H1 (cell line): ENCODE data around the gene NKD2. TPM values are rescaled to one million over a fixed set of nuclear protein-coding genes. Genes with fewer than 3 reads are reported as not detected.

Experiments used
- CTCF ChIA-PET: fragments of 300-600 bp; sonication (Branson Sonifier 250); formaldehyde crosslinking; loops from one replicate; lab custom pipeline; 2021; ENCODE audit not compliant: partially characterized antibody; lab: Charles Lee
- POLR2A ChIA-PET: fragments of 300-600 bp; sonication (Branson Sonifier 250); formaldehyde crosslinking; loops from one replicate; lab custom pipeline; 2021; ENCODE audit warnings: inconsistent platforms; ENCODE audit not compliant: partially characterized antibody; lab: Charles Lee
- DNase-seq, 2 experiments: peaks; one replicate each; pipeline versions ENCODE4 v3.0.0 to v3.0.0-alpha.2; 2010 to 2022; ENCODE audit warnings: low spot score in 2 of 2, low read depth in 1 of 2, mixed read lengths in 1 of 2
- FAIRE-seq: peaks from 2 replicates; lab custom pipeline; 2011; peaks lifted over from hg19 to GRCh38; lab: Jason Lieb, UNC
- H2AFZ ChIP-seq: 2 replicates; pipeline ENCODE4 v1.8.1; 2012; ENCODE audit warnings: low read length, inconsistent platforms
- H2AK5ac ChIP-seq: 2 replicates; pipeline ENCODE4 v1.6.1; 2013; ENCODE audit warnings: low read depth, low read length
- H2BK120ac ChIP-seq: replicated peaks from 2 replicates; pipeline ENCODE3; 2013; ENCODE audit warnings: low read depth, low read length, inconsistent platforms
- H2BK12ac ChIP-seq: 2 replicates; pipeline ENCODE4 v1.6.1; 2013; ENCODE audit warnings: low read depth, low read length
- H2BK15ac ChIP-seq: 2 replicates; pipeline ENCODE4 v1.6.1; 2013; ENCODE audit warnings: low read length
- H2BK20ac ChIP-seq: 2 replicates; pipeline ENCODE4 v1.6.1; 2013; ENCODE audit warnings: low read length
- H2BK5ac ChIP-seq: 2 replicates; pipeline ENCODE4 v1.6.1; 2013; ENCODE audit warnings: low read depth, low read length
- H3K14ac ChIP-seq: 2 replicates; pipeline ENCODE4 v1.6.1; 2013; ENCODE audit warnings: inconsistent platforms; ENCODE audit not compliant: insufficient read length
- H3K18ac ChIP-seq: 2 replicates; pipeline ENCODE4 v1.6.1; 2013; ENCODE audit warnings: low read length; ENCODE audit errors: extremely low read depth
- H3K23ac ChIP-seq: 2 replicates; pipeline ENCODE4 v1.6.1; 2013; ENCODE audit warnings: inconsistent platforms; ENCODE audit not compliant: insufficient read length
- H3K23me2 ChIP-seq: 2 replicates; pipeline ENCODE4 v1.6.1; 2013; ENCODE audit warnings: low read depth, low read length
- H3K27ac ChIP-seq: 2 replicates; pipeline ENCODE4 v1.6.1; 2011; ENCODE audit warnings: low read depth, low read length, inconsistent platforms
- H3K27me3 ChIP-seq, 4 experiments: replicated peaks in 1 of 4; 1 replicate in 1 of 4; 2 replicates in 3 of 4; pipeline versions ENCODE4 v1.6.1 to v1.8.1; 2011 to 2013; ENCODE audit warnings: low read length in 3 of 4, mild to moderate bottlenecking in 3 of 4, inconsistent platforms in 2 of 4, mixed read lengths in 2 of 4, moderate library complexity in 1 of 4; ENCODE audit not compliant: control insufficient read depth in 3 of 4, insufficient read depth in 3 of 4; ENCODE audit errors: extremely low read depth in 1 of 4
- H3K36me3 ChIP-seq, 4 experiments: 2 replicates each; pipeline versions ENCODE4 v1.6.1 to v1.8.1; 2011 to 2013; ENCODE audit warnings: mild to moderate bottlenecking in 4 of 4, low read length in 3 of 4, moderate library complexity in 2 of 4, control low read depth in 1 of 4, inconsistent platforms in 1 of 4; ENCODE audit not compliant: insufficient read depth in 4 of 4, control insufficient read depth in 2 of 4
- H3K4ac ChIP-seq: replicated peaks from 2 replicates; pipeline ENCODE3; 2013; ENCODE audit warnings: low read length, low read depth, mixed read lengths, inconsistent platforms; ENCODE audit not compliant: insufficient read length
- H3K4me1 ChIP-seq, 4 experiments: replicated peaks in 1 of 4; 1 replicate in 1 of 4; 2 replicates in 3 of 4; pipeline versions ENCODE4 v1.6.1 to v1.8.1; 2011 to 2013; ENCODE audit warnings: low read length in 3 of 4, inconsistent platforms in 2 of 4, mixed read lengths in 1 of 4; ENCODE audit not compliant: insufficient read depth in 4 of 4, control insufficient read depth in 3 of 4
- H3K4me2 ChIP-seq, 2 experiments: 2 replicates each; pipeline versions ENCODE4 v1.6.1 to v1.8.1; 2011 to 2013; ENCODE audit warnings: low read depth in 2 of 2, low read length in 2 of 2, control low read depth in 1 of 2, inconsistent platforms in 1 of 2, mild to moderate bottlenecking in 1 of 2; ENCODE audit not compliant: insufficient read depth in 1 of 2
- H3K4me3 ChIP-seq, 4 experiments: fragments of 200-600, 300-600 bp in 1 of 4; sonication (generic), shearing (Covaris generic), sonication (Bioruptor Twin) in 1 of 4; 2 replicates each; pipeline versions ENCODE4 v1.5.1 to v1.8.1; 2011 to 2016; ENCODE audit warnings: low read length in 4 of 4, low read depth in 3 of 4, control low read depth in 2 of 4, inconsistent platforms in 2 of 4, mild to moderate bottlenecking in 2 of 4, mixed read lengths in 1 of 4, moderate library complexity in 1 of 4; ENCODE audit not compliant: insufficient read depth in 2 of 4; ENCODE audit errors: extremely low read depth in 1 of 4
- H3K56ac ChIP-seq: replicated peaks from 2 replicates; pipeline ENCODE3; 2013; ENCODE audit warnings: low read depth, mild to moderate bottlenecking, mixed read lengths, low read length, inconsistent platforms; ENCODE audit not compliant: insufficient read length
- H3K79me1 ChIP-seq: 2 replicates; pipeline ENCODE4 v1.6.1; 2013; ENCODE audit warnings: low read depth, low read length, control low read depth
- H3K79me2 ChIP-seq, 2 experiments: 2 replicates each; pipeline versions ENCODE4 v1.6.1 to v1.8.1; 2012 to 2013; ENCODE audit warnings: low read length in 2 of 2, mild to moderate bottlenecking in 2 of 2, inconsistent platforms in 1 of 2; ENCODE audit not compliant: insufficient read depth in 2 of 2, control insufficient read depth in 1 of 2
- H3K9ac ChIP-seq, 4 experiments: replicated peaks in 1 of 4; 1 replicate in 1 of 4; 2 replicates in 3 of 4; pipeline versions ENCODE4 v1.6.1 to v1.8.1; 2011 to 2013; ENCODE audit warnings: low read depth in 3 of 4, low read length in 3 of 4, control low read depth in 2 of 4, mild to moderate bottlenecking in 2 of 4, moderate library complexity in 2 of 4, inconsistent platforms in 1 of 4; ENCODE audit errors: extremely low read depth in 1 of 4
- H3K9me3 ChIP-seq, 2 experiments: 2 replicates each; pipeline versions ENCODE4 v1.6.1 to v1.8.1; 2012 to 2013; ENCODE audit warnings: mild to moderate bottlenecking in 2 of 2, moderate library complexity in 2 of 2, control low read depth in 1 of 2, inconsistent platforms in 1 of 2, low read depth in 1 of 2, low read length in 1 of 2, mixed read lengths in 1 of 2; ENCODE audit not compliant: insufficient read depth in 2 of 2
- H4K20me1 ChIP-seq, 2 experiments: replicated peaks in 1 of 2; 2 replicates each; pipeline versions ENCODE3 to v1.8.1; 2011 to 2013; ENCODE audit warnings: inconsistent platforms in 2 of 2, low read length in 2 of 2, mild to moderate bottlenecking in 1 of 2; ENCODE audit not compliant: insufficient read depth in 2 of 2, control insufficient read depth in 1 of 2
- H4K5ac ChIP-seq: 2 replicates; pipeline ENCODE4 v1.6.1; 2013; ENCODE audit warnings: low read length, low read depth, mixed read lengths, inconsistent platforms; ENCODE audit not compliant: insufficient read length
- H4K8ac ChIP-seq: 2 replicates; pipeline ENCODE4 v1.8.0; 2013; ENCODE audit warnings: mild to moderate bottlenecking, moderate library complexity, low read length, inconsistent platforms; ENCODE audit not compliant: insufficient read depth; ENCODE audit errors: extremely low read depth
- H4K91ac ChIP-seq: replicated peaks from 2 replicates; pipeline ENCODE3; 2013; ENCODE audit warnings: low read length, mixed read lengths, inconsistent platforms; ENCODE audit not compliant: insufficient read length
- BACH1 ChIP-seq: IDR thresholded peaks from 2 replicates; pipeline ENCODE4 v1.6.1; 2012; ENCODE audit warnings: low read length, improper control_type of control experiment
- BCL11A ChIP-seq, 2 experiments: IDR thresholded peaks; one replicate each; pipeline ENCODE4 v1.6.1; 2011; ENCODE audit warnings: low read depth in 2 of 2, low read length in 2 of 2, mild to moderate bottlenecking in 2 of 2
- CBX8 ChIP-seq: fragments of 300-800, 300-1000 bp; sonication (generic); IDR thresholded peaks from 2 replicates; pipeline ENCODE4 v1.7.1; 2016; ENCODE audit warnings: low read depth, low read length, borderline replicate concordance
- EGR1 ChIP-seq: IDR thresholded peaks from 2 replicates; pipeline ENCODE4 v1.6.1; 2011; ENCODE audit warnings: low read depth, low read length, borderline replicate concordance
- EZH2 ChIP-seq: fragments of 200-600 bp; sonication (generic); IDR thresholded peaks from 2 replicates; pipeline ENCODE4 v1.7.1; 2012; ENCODE audit warnings: low read depth, mild to moderate bottlenecking, moderate library complexity, low read length, inconsistent platforms; ENCODE audit not compliant: severe bottlenecking
- POLR2A ChIP-seq, 2 experiments: IDR thresholded peaks; 1 replicate in 1 of 2; 2 replicates in 1 of 2; pipeline ENCODE4 v1.6.1; 2011; ENCODE audit warnings: low read depth in 2 of 2, low read length in 2 of 2, mild to moderate bottlenecking in 2 of 2; ENCODE audit errors: control extremely low read depth in 1 of 2
- SIX5 ChIP-seq: IDR thresholded peaks from 2 replicates; pipeline ENCODE4 v1.6.1; 2011; ENCODE audit warnings: mild to moderate bottlenecking, low read depth, low read length
- TEAD4 ChIP-seq: IDR thresholded peaks from 2 replicates; pipeline ENCODE4 v1.6.1; 2012; ENCODE audit warnings: low read depth, low read length, inconsistent platforms, mixed read lengths
- ZNF274 ChIP-seq: IDR thresholded peaks from 2 replicates; pipeline ENCODE4 v1.7.0; 2012; ENCODE audit warnings: low read length, borderline replicate concordance; ENCODE audit errors: extremely low read depth
- WGBS, 2 experiments: shearing (Covaris generic) in 1 of 2; methylation state at CpG; one replicate each; pipeline versions ENCODE4 v1.1.6 to v1.1.7; 2013 to 2015; ENCODE audit warnings: low lambda C conversion rate in 2 of 2, mixed read lengths in 2 of 2, inconsistent platforms in 1 of 2, low coverage in 1 of 2, missing lambda C conversion rate in 1 of 2; ENCODE audit not compliant: insufficient replicate concordance in 2 of 2, insufficient coverage in 1 of 2, insufficient read length in 1 of 2; ENCODE audit errors: extremely low coverage in 1 of 2, missing lambda C conversion rate in 1 of 2; 5-methylcytosine and 5-hydroxymethylcytosine counted together
- polyA plus RNA-seq, 7 experiments: library from polyadenylated mRNA; depleted of rRNA in 3 of 7; stranded (reverse) in 5 of 7; unstranded in 2 of 7; fragments of >200 nt in 5 of 7; fragments of 200-250 nt in 2 of 7; gene quantifications; 1 replicate in 5 of 7; 2 replicates in 1 of 7; 4 replicates in 1 of 7; pipeline versions ENCODE4 v1.2.1 to v1.2.3, GENCODE V29; 2011 to 2013; ENCODE audit warnings: missing spikeins in 2 of 7, mixed read lengths in 2 of 7
- total RNA-seq: library from RNA; stranded (reverse); fragmentation: NEBNext Ultra II Directional; extraction: Animal tissue kit (Norgen Biotek cat#: 25700); gene quantifications from 2 replicates; pipeline ENCODE4 v1.2.1, GENCODE V29; 2021

Gene NKD2
- total and polyA plus RNA-seq, 2 of the 8 experiments (the other 6 are each of a cell fraction or from before 2014, with no cell fraction given) = 5.5 to 7.9 TPM

GRCh38 chr5:1079486-1079885 lies 70.9 kb downstream of the NKD2 start:
- H2BK120ac ChIP-seq = no peak overlapping the region
- H2BK5ac ChIP-seq = no peak overlapping the region
- no peak for DNase-seq
- H3K14ac ChIP-seq = no peak overlapping the region
- 93% methylated on average over 6 of the region's 18 CpGs; no CpG with 5 or more reads in 1 of the 2 experiments for WGBS, 2 experiments
- H3K23me2 ChIP-seq = no peaks in the 10 kb centered on the region
- peaks cover 5 to 58% (median 13%) of the 10 kb centered on the region in 4 experiments; a peak in 4 of 8 replicates for H3K36me3 ChIP-seq
- H2AFZ ChIP-seq = no peak overlapping the region
- H4K8ac ChIP-seq = no peak overlapping the region
- no peaks in the 10 kb centered on the region for H3K9me3 ChIP-seq
- H3K23ac ChIP-seq = no peak overlapping the region
- no peak overlapping the region for H3K9ac ChIP-seq
- no peak overlapping the region for H2AK5ac ChIP-seq
- no peak overlapping the region for H3K27ac ChIP-seq
- H3K18ac ChIP-seq = no peak overlapping the region
- H3K4me1 ChIP-seq = no peaks in the 10 kb centered on the region
- no peaks in the 10 kb centered on the region for H3K79me2 ChIP-seq
- H2BK20ac ChIP-seq = no peak overlapping the region
- no peak overlapping the region for H4K5ac ChIP-seq
- CTCF ChIA-PET = no interaction called here
- no peak overlapping the region for H3K4me3 ChIP-seq
- H3K27me3 ChIP-seq = no peaks in the 10 kb centered on the region
- no peak overlapping the region for H4K91ac ChIP-seq
- H2BK15ac ChIP-seq = no peak overlapping the region
- H2BK12ac ChIP-seq = no peak overlapping the region
- peaks cover 3% of the 10 kb centered on the region; the same call in 1 of the 2 replicates for H3K79me1 ChIP-seq
- H4K20me1 ChIP-seq = peaks cover 0 to 7% of the 10 kb centered on the region in 2 experiments
- no peak overlapping the region for H3K4me2 ChIP-seq
- POLR2A ChIA-PET = interaction anchor here (0.9 kb wide), 1 partner anchor 45 kb away, joined by 3 read pairs; no protein-coding TSS in a partner anchor
- H3K4ac ChIP-seq = no peak overlapping the region
- FAIRE-seq = no peak
- no peak overlapping the region for H3K56ac ChIP-seq
- TF ChIP-seq POLR2A (IDR thresholded peaks at IDR 0.05; ENCODE audit: control extremely low read depth in 1 of 2, low read depth in 2 of 2, low read length in 2 of 2) (no peak), BACH1 (no peak), ZNF274 (no peak), TEAD4 (no peak), EGR1 (no peak), SIX5 (no peak), CBX8 (no peak), EZH2 (no peak), BCL11A (IDR thresholded peaks at IDR 0.05; ENCODE audit: low read depth in 2 of 2, low read length in 2 of 2) (no peak)
